Activated CD4-positive, alpha-beta T cell treated with anti-CD3 and anti-CD28 coated beads, Interleukin-2, amount 10 ng/mL, durations not matched to agents 7 days and 5 days (primary cell): ENCODE data around the gene LGALS7B. TPM values are rescaled to one million over a fixed set of nuclear protein-coding genes. Genes with fewer than 3 reads are reported as not detected.

Experiments
- CTCF ChIA-PET: fragments of 350-600 bp; sonication (Branson Sonifier 250); formaldehyde crosslinking; loops from one replicate; lab custom pipeline; 2021; ENCODE audit warnings: antibody characterized with exemption; lab: Charles Lee
- POLR2A ChIA-PET: fragments of 350-600 bp; sonication (Branson Sonifier 250); formaldehyde crosslinking; loops from one replicate; lab custom pipeline; 2021; ENCODE audit warnings: antibody characterized with exemption; lab: Charles Lee
- DNase-seq: peaks from one replicate; pipeline ENCODE4 v3.0.0-alpha.2; 2020
- H3K27ac Mint-ChIP-seq: one replicate; pipeline ENCODE4 v1.8.0; 2021; ENCODE audit warnings: mild to moderate bottlenecking, moderate library complexity, mixed read lengths
- H3K27me3 Mint-ChIP-seq: one replicate; pipeline ENCODE4 v1.8.0; 2021; ENCODE audit warnings: mixed read lengths
- H3K36me3 Mint-ChIP-seq: one replicate; pipeline ENCODE4 v1.8.0; 2021; ENCODE audit warnings: low read depth, mixed read lengths
- H3K4me1 Mint-ChIP-seq: one replicate; pipeline ENCODE4 v1.8.0; 2021; ENCODE audit warnings: mixed read lengths
- H3K4me3 Mint-ChIP-seq: one replicate; pipeline ENCODE4 v1.8.0; 2021; ENCODE audit warnings: mild to moderate bottlenecking, moderate library complexity, mixed read lengths
- H3K9me3 Mint-ChIP-seq: one replicate; pipeline ENCODE4 v1.8.0; 2021; ENCODE audit warnings: mixed read lengths
- total RNA-seq, 2 experiments: library from RNA; stranded (reverse); gene quantifications; one replicate each; pipeline ENCODE4 v1.2.3, GENCODE V29; 2021

LGALS7B gene
- total RNA-seq, 2 experiments from 2014 or later, result not detected

GRCh38 chr19:38836983-38837626 lies 48.1 kb downstream of the LGALS7B start:
- POLR2A ChIA-PET, result no interaction called here
- H3K27ac Mint-ChIP-seq, result no peak overlapping the region
- peaks cover 50% of the 10 kb centered on the region for H3K4me1 Mint-ChIP-seq
- no peaks in the 10 kb centered on the region for H3K27me3 Mint-ChIP-seq
- H3K9me3 Mint-ChIP-seq, result no peaks in the 10 kb centered on the region
- no peak overlapping the region for H3K4me3 Mint-ChIP-seq
- CTCF ChIA-PET, result interaction anchor here (1.2 to 1.8 kb wide), 2 partner anchors 12 to 93 kb away, joined by 6 read pairs; partner anchors contain the start of genes MRPS12 and SARS2
- H3K36me3 Mint-ChIP-seq, result peaks cover 65% of the 10 kb centered on the region
- no peak for DNase-seq

- peaks cover 52% of the 10 kb centered on the region for H3K4me1 Mint-ChIP-seq
- peaks cover 70% of the 10 kb centered on the region for H3K36me3 Mint-ChIP-seq
- H3K27me3 Mint-ChIP-seq, result no peaks in the 10 kb centered on the region
- H3K27ac Mint-ChIP-seq, result no peak overlapping the region
- H3K9me3 Mint-ChIP-seq, result no peaks in the 10 kb centered on the region
- POLR2A ChIA-PET, result no interaction called here
- CTCF ChIA-PET, result interaction anchor here (1.2 to 1.8 kb wide), 2 partner anchors 11 to 93 kb away, joined by 6 read pairs; partner anchors contain the start of genes MRPS12 and SARS2
- H3K4me3 Mint-ChIP-seq, result no peak overlapping the region
- DNase-seq, result no peak
Observed at GRCh38 chr19:38837656-38838121, 48.7 kb downstream of the LGALS7B start.

GRCh38 chr19:38838208-38838985 lies 49.4 kb downstream of the LGALS7B start:
- no peak for DNase-seq
- H3K27ac Mint-ChIP-seq, result peak overlapping the region; percentile 42
- ChIA-PET CTCF (interaction anchor here (1.0 to 1.8 kb wide), 3 partner anchors 9 to 92 kb away, joined by 4 to 6 read pairs (median 6); partner anchors contain the start of genes MRPS12 and SARS2), POLR2A (no interaction called here)
- H3K27me3 Mint-ChIP-seq, result no peaks in the 10 kb centered on the region
- H3K4me3 Mint-ChIP-seq, result no peak overlapping the region
- H3K9me3 Mint-ChIP-seq, result no peaks in the 10 kb centered on the region
- H3K36me3 Mint-ChIP-seq, result peaks cover 77% of the 10 kb centered on the region
- H3K4me1 Mint-ChIP-seq, result peaks cover 55% of the 10 kb centered on the region

- H3K4me3 Mint-ChIP-seq, result no peak overlapping the region
- ChIA-PET POLR2A (no interaction called here), CTCF (interaction anchor here (1.0 to 1.8 kb wide), 2 partner anchors 8 to 91 kb away, joined by 4 to 6 read pairs; partner anchors contain the start of genes MRPS12 and SARS2)
- no peak for DNase-seq
- no peaks in the 10 kb centered on the region for H3K9me3 Mint-ChIP-seq
- peak overlapping the region; percentile 42 for H3K27ac Mint-ChIP-seq
- H3K36me3 Mint-ChIP-seq, result peaks cover 85% of the 10 kb centered on the region
- H3K27me3 Mint-ChIP-seq, result no peaks in the 10 kb centered on the region
- peaks cover 59% of the 10 kb centered on the region for H3K4me1 Mint-ChIP-seq
Observed at GRCh38 chr19:38838986-38839761, 50.2 kb downstream of the LGALS7B start.

- Mint-ChIP-seq H3K27me3 (no peaks in the 10 kb centered on the region), H3K9me3 (no peaks in the 10 kb centered on the region), H3K36me3 (peaks cover 91% of the 10 kb centered on the region), H3K4me1 (peaks cover 64% of the 10 kb centered on the region), H3K27ac (no peak overlapping the region), H3K4me3 (no peak overlapping the region)
- ChIA-PET POLR2A (no interaction called here), CTCF (interaction anchor here (0.6 to 1.1 kb wide), 4 partner anchors 9 to 90 kb away, joined by 3 to 4 read pairs (median 4); partner anchors contain the start of genes MRPS12 and SARS2)
- no peak for DNase-seq
Observed at GRCh38 chr19:38839816-38840582, 51.0 kb downstream of the LGALS7B start.

GRCh38 chr19:38840583-38840968 lies 51.6 kb downstream of the LGALS7B start:
- ChIA-PET CTCF (interaction anchor here (0.6 to 1.1 kb wide), 4 partner anchors 9 to 90 kb away, joined by 3 to 4 read pairs (median 4); partner anchors contain the start of genes MRPS12 and SARS2), POLR2A (no interaction called here)
- no peak for DNase-seq
- peaks cover 67% of the 10 kb centered on the region for H3K4me1 Mint-ChIP-seq
- no peaks in the 10 kb centered on the region for H3K27me3 Mint-ChIP-seq
- H3K36me3 Mint-ChIP-seq, result peaks cover 93% of the 10 kb centered on the region
- peak overlapping the region; percentile 95 for H3K27ac Mint-ChIP-seq
- no peaks in the 10 kb centered on the region for H3K9me3 Mint-ChIP-seq
- no peak overlapping the region for H3K4me3 Mint-ChIP-seq

Other genes with a start within 250 kb of the LGALS7B start
- gene MAP4K1, start 171.2 kb upstream of the LGALS7B start, total RNA-seq, result 100 to 1,000 TPM; 282 to 313 TPM
- gene EIF3K, start 170.0 kb upstream of the LGALS7B start, total RNA-seq, result 100 to 1,000 TPM; 309 to 318 TPM
- gene ACTN4, start 141.6 kb upstream of the LGALS7B start, total RNA-seq, result 100 to 1,000 TPM; 337 to 354 TPM
- 1 to 10 TPM; 3.5 to 3.7 TPM for gene CAPN12, start 44.7 kb upstream of the LGALS7B start, total RNA-seq
- gene LGALS7, start 15.7 kb upstream of the LGALS7B start, total RNA-seq, result not detected
- 1 to 10 TPM; 2.1 to 2.3 TPM for gene LGALS4, start 23.7 kb downstream of the LGALS7B start, total RNA-seq
- gene ECH1, start 42.6 kb downstream of the LGALS7B start, total RNA-seq, result 100 to 1,000 TPM; 143 to 144 TPM
- gene HNRNPL, start 60.8 kb downstream of the LGALS7B start, total RNA-seq, result 100 to 1,000 TPM; 517 to 535 TPM
- gene RINL, start 89.1 kb downstream of the LGALS7B start, total RNA-seq, result 10 to 100 TPM; 65.0 to 66.9 TPM
- 10 to 100 TPM; 45.2 to 47.1 TPM for gene SIRT2, start 110.4 kb downstream of the LGALS7B start, total RNA-seq
- 10 to 100 TPM; 31.6 to 32.2 TPM for gene NFKBIB, start 110.8 kb downstream of the LGALS7B start, total RNA-seq
- under 1 TPM; 0.83 to 0.97 TPM for gene CCER2, start 123.0 kb downstream of the LGALS7B start, total RNA-seq
- 10 to 100 TPM; 33.4 to 37.9 TPM for gene SARS2, start 141.6 kb downstream of the LGALS7B start, total RNA-seq
- gene MRPS12, start 141.7 kb downstream of the LGALS7B start, total RNA-seq, result 10 to 100 TPM; 54.8 to 57.5 TPM
- under 1 TPM in 1 of 2 experiments, not detected in 1; 0.35 TPM for gene FBXO17, start 186.5 kb downstream of the LGALS7B start, total RNA-seq
- gene FBXO27, start 243.3 kb downstream of the LGALS7B start, total RNA-seq, result not detected